GM12878 (cell line): ENCODE measurements around the gene ARMC8. TPM values are rescaled to one million over a fixed set of nuclear protein-coding genes. Genes with fewer than 3 reads are reported as not detected.

Experiments used
- ATAC-seq: fragments of 200-7000 bp; cut with Tn5 transposase; 3 replicates; pipeline ENCODE4 v1.9.1; 2020; ENCODE audit warnings: mild to moderate bottlenecking, moderate library complexity
- BruUV-seq: library from RNA; stranded (reverse); fragments of 400-500 nt; replicated peaks from 2 replicates; lab custom pipeline; 2021; lab: Mats Ljungman, UMichigan
- CTCF ChIA-PET: fragments of 300-600 bp; sonication (Branson Sonifier 250); formaldehyde crosslinking; extraction: SDS; loops from one replicate; lab custom pipeline; 2021; ENCODE audit warnings: inconsistent platforms; lab: Yijun Ruan, JAX
- POLR2A ChIA-PET: fragments of 350-600 bp; formaldehyde crosslinking; extraction: SDS; loops from one replicate; lab custom pipeline; 2021; ENCODE audit warnings: inconsistent platforms; lab: Charles Lee
- RAD21 ChIA-PET: fragments of 300-600 bp; sonication (Branson Sonifier 250); formaldehyde crosslinking; loops from one replicate; lab custom pipeline; 2023; ENCODE audit warnings: antibody characterized with exemption; ENCODE audit not compliant: unreplicated experiment; lab: Charles Lee
- SMC1A ChIA-PET: fragments of 300-600 bp; sonication (Branson Sonifier 250); formaldehyde crosslinking; loops from one replicate; lab custom pipeline; 2023; ENCODE audit not compliant: unreplicated experiment, uncharacterized antibody; lab: Charles Lee
- DNase-seq: peaks from one replicate; pipeline ENCODE4 v3.0.0-alpha.2; 2011; ENCODE audit warnings: low read depth, low spot score
- FAIRE-seq: peaks from 3 replicates; lab custom pipeline; 2011; peaks lifted over from hg19 to GRCh38; lab: Jason Lieb, UNC
- H2AFZ ChIP-seq: 2 replicates; pipeline ENCODE4 v1.6.0; 2011; ENCODE audit warnings: low read depth, low read length, control low read depth; ENCODE audit not compliant: control insufficient read depth
- H3K27ac ChIP-seq: 2 replicates; pipeline ENCODE4 v1.5.1; 2011; ENCODE audit warnings: control low read depth; ENCODE audit not compliant: control insufficient read depth, insufficient read depth
- H3K27me3 ChIP-seq, 2 experiments: replicated peaks in 1 of 2; 2 replicates each; pipeline versions ENCODE4 v1.6.0 to v1.6.1; 2011; ENCODE audit warnings: low read length in 1 of 2; ENCODE audit not compliant: control insufficient read depth in 2 of 2, insufficient read depth in 2 of 2
- H3K36me3 ChIP-seq, 2 experiments: 2 replicates each; pipeline ENCODE4 v1.5.1; 2011; ENCODE audit warnings: low read length in 1 of 2; ENCODE audit not compliant: control insufficient read depth in 2 of 2, insufficient read depth in 2 of 2
- H3K4me1 ChIP-seq: 2 replicates; pipeline ENCODE4 v1.6.1; 2011; ENCODE audit warnings: mild to moderate bottlenecking, low read length, moderate library complexity, mixed read lengths; ENCODE audit not compliant: control insufficient read depth, insufficient read depth
- H3K4me2 ChIP-seq: 2 replicates; pipeline ENCODE4 v1.6.0; 2011; ENCODE audit warnings: control low read depth; ENCODE audit not compliant: control insufficient read depth, insufficient read depth
- H3K4me3 ChIP-seq: fragments of 200-600 bp; sonication (generic); 2 replicates; pipeline ENCODE4 v1.5.1; 2016
- H3K79me2 ChIP-seq: 2 replicates; pipeline ENCODE4 v1.6.0; 2011; ENCODE audit warnings: low read length; ENCODE audit not compliant: control insufficient read depth, insufficient read depth
- H3K9ac ChIP-seq: 2 replicates; pipeline ENCODE4 v1.8.0; 2011; ENCODE audit warnings: low read length, control low read depth, mixed read lengths; ENCODE audit not compliant: control insufficient read depth, insufficient read depth
- H3K9me3 ChIP-seq: replicated peaks from 3 replicates; pipeline ENCODE4 v1.5.1; 2011; ENCODE audit warnings: mild to moderate bottlenecking, low read length; ENCODE audit not compliant: control insufficient read depth, insufficient read depth
- H4K20me1 ChIP-seq: 2 replicates; pipeline ENCODE4 v1.6.0; 2011; ENCODE audit not compliant: control insufficient read depth, insufficient read depth
- CTCF ChIP-seq, 3 experiments: IDR thresholded peaks in 2 of 3; conservative IDR thresholded peaks in 1 of 3; 2 replicates each; pipeline ENCODE4 v1.5.1; 2011; ENCODE audit warnings: low read depth in 3 of 3, low read length in 3 of 3, mild to moderate bottlenecking in 3 of 3, control low read depth in 2 of 3, moderate library complexity in 2 of 3, inconsistent platforms in 1 of 3, mixed read lengths in 1 of 3; ENCODE audit not compliant: control insufficient read depth in 2 of 3, insufficient read depth in 1 of 3; ENCODE audit errors: extremely low read depth in 1 of 3
- FOS ChIP-seq: IDR thresholded peaks from 3 replicates; pipeline ENCODE4 v1.6.1; 2011; ENCODE audit warnings: borderline replicate concordance; ENCODE audit not compliant: insufficient read length; ENCODE audit errors: extremely low read depth
- USF1 ChIP-seq: IDR thresholded peaks from 2 replicates; pipeline ENCODE4 v1.6.1; 2011; ENCODE audit warnings: borderline replicate concordance, low read depth, mild to moderate bottlenecking, moderate library complexity, mixed read lengths, low read length; ENCODE audit not compliant: insufficient read depth; ENCODE audit errors: extremely low read length
- ZBTB33 ChIP-seq: fragments of 450-650 bp; IDR thresholded peaks from 2 replicates; pipeline ENCODE4 v1.6.1; 2017; ENCODE audit warnings: mild to moderate bottlenecking
- WGBS: methylation state at CpG from one replicate; pipeline ENCODE4 v1.1.6; 2016; ENCODE audit warnings: low lambda C conversion rate; ENCODE audit not compliant: insufficient replicate concordance, insufficient coverage; ENCODE audit errors: missing lambda C conversion rate; 5-methylcytosine and 5-hydroxymethylcytosine counted together
- in situ Hi-C: fragments of 300-500 bp; cut with MboI; formaldehyde crosslinking; loops from 9 replicates; pipeline ENCODE4 v1.14.3; 2018; ENCODE audit warnings: mixed read lengths
- intact Hi-C: fragments of 100-400 bp; cut with micrococcal nuclease; formaldehyde crosslinking; loops from one replicate; pipeline ENCODE4 v1.14.2; 2022; ENCODE audit not compliant: unreplicated experiment
- polyA plus RNA-seq, 11 experiments: library from polyadenylated mRNA; depleted of rRNA in 4 of 11; unstranded in 6 of 11; stranded (reverse) in 5 of 11; fragments of >200 nt; fragmentation: Nextera tagmentation in 4 of 11; fragmentation: Illumina TruSeq in 1 of 11; extraction: Ambion mirVana in 4 of 11; extraction: Trizol in 1 of 11; gene quantifications; 1 replicate in 1 of 11; 2 replicates in 10 of 11; pipeline versions ENCODE4 v1.2.1 to v1.2.3, GENCODE V29; 2011 to 2016; ENCODE audit warnings: inconsistent platforms in 2 of 11, missing spikeins in 2 of 11, low read depth in 1 of 11
- total RNA-seq, 4 experiments: library from RNA; depleted of rRNA in 3 of 4; stranded (reverse); fragments of >200 nt in 3 of 4; fragmentation: Illumina TruSeq in 1 of 4; extraction: Trizol in 1 of 4; gene quantifications; 2 replicates each; pipeline versions ENCODE4 v1.2.1 to v1.2.3, GENCODE V29; 2013 to 2021

The ARMC8 gene
- total and polyA plus RNA-seq, 10 of the 15 experiments (the other 5 are each of a cell fraction or from before 2014, with no cell fraction given), result 29.8 to 93.4 (median 45.3) TPM

- Histone ChIP-seq H3K27me3 (no peaks in the 10 kb centered on the region), H3K4me2 (no peak overlapping the region), H3K79me2 (peaks cover 55% of the 10 kb centered on the region), H3K4me3 (no peak overlapping the region), H3K27ac (no peak overlapping the region), H3K9ac (no peak overlapping the region), H3K4me1 (peaks cover 2% of the 10 kb centered on the region; the same call in 1 of the 2 replicates), H4K20me1 (no peaks in the 10 kb centered on the region), H2AFZ (no peak overlapping the region), H3K36me3 (0 out of 4 replicates have a peak, but pooled peaks cover 0 to 2% of the 10 kb centered on the region in 2 experiments), H3K9me3 (no peaks in the 10 kb centered on the region)
- CTCF ChIA-PET, result no interaction called here
- RAD21 ChIA-PET, result no interaction called here
- WGBS, result 100% methylated on average over 3 of the region's 3 CpGs
- intact Hi-C loops, result no loop called here
- POLR2A ChIA-PET, result no interaction called here
- ATAC-seq (peak; percentile 37; the same call in 2 of the 3 replicates), DNase-seq (no peak), FAIRE-seq (no peak)
- TF ChIP-seq FOS (no peak), ZBTB33 (no peak), USF1 (no peak), CTCF (IDR thresholded peaks at IDR 0.05 in 2 of 3, conservative IDR thresholded peaks at IDR 0.05 in 1 of 3; ENCODE audit: control insufficient read depth in 2 of 3, extremely low read depth in 1 of 3, insufficient read depth in 1 of 3, low read depth in 3 of 3, low read length in 3 of 3) (no peak)
- no TSS peak for BruUV-seq
- in situ Hi-C loops, result no loop called here
- SMC1A ChIA-PET, result interaction anchor here (1.0 to 1.7 kb wide), 4 partner anchors 8 to 28 kb away, joined by 3 to 7 read pairs (median 5); partner anchors contain the start of gene DBR1
These were observed 16.0 kb downstream of the ARMC8 start for GRCh38 chr3:138202945-138203701.
